SK-N-SH treated with all-trans-retinoic acid at 6 μM for 48 hours (cell line): ENCODE data around the gene TBC1D16.

Experiments
- ATAC-seq: fragments of 200-7000 bp; cut with Tn5 transposase; 3 replicates; pipeline ENCODE4 v1.9.1; 2020; ENCODE audit warnings: mild to moderate bottlenecking, moderate library complexity
- ARNTL ChIP-seq: fragments of 450-650 bp; formaldehyde crosslinking; IDR thresholded peaks from 2 replicates; pipeline ENCODE4 v1.5.0; 2020; ENCODE audit warnings: low read depth, mild to moderate bottlenecking, moderate library complexity, borderline replicate concordance
- BACH2 ChIP-seq: fragments of 250-450 bp; sonication (Bioruptor Pico); IDR thresholded peaks from 2 replicates; pipeline ENCODE4 v1.9.0; 2021; ENCODE audit warnings: mild to moderate bottlenecking, borderline replicate concordance
- CSDC2 ChIP-seq: fragments of 250-450 bp; sonication (Bioruptor Pico); IDR thresholded peaks from 2 replicates; pipeline ENCODE4 v1.5.0; 2020; ENCODE audit warnings: mild to moderate bottlenecking, moderate library complexity
- ESRRG ChIP-seq: fragments of 250-450 bp; sonication (Bioruptor Pico); IDR thresholded peaks from 2 replicates; pipeline ENCODE4 v1.6.1; 2021; ENCODE audit warnings: mild to moderate bottlenecking
- GLIS3 ChIP-seq: fragments of 250-450 bp; sonication (Bioruptor Pico); IDR thresholded peaks from 2 replicates; pipeline ENCODE4 v1.5.0; 2020; ENCODE audit warnings: mild to moderate bottlenecking, moderate library complexity
- ISL1 ChIP-seq: fragments of 250-450 bp; sonication (Bioruptor Pico); IDR thresholded peaks from 2 replicates; pipeline ENCODE4 v2.1.2; 2022; ENCODE audit warnings: mild to moderate bottlenecking, moderate library complexity
- POU6F1 ChIP-seq: fragments of 250-450 bp; sonication (Bioruptor Pico); IDR thresholded peaks from 2 replicates; pipeline ENCODE4 v1.8.0; 2021; ENCODE audit warnings: low read depth, mild to moderate bottlenecking, moderate library complexity, borderline replicate concordance
- PPARA ChIP-seq: fragments of 250-450 bp; sonication (Bioruptor Pico); IDR thresholded peaks from 2 replicates; pipeline ENCODE4 v1.5.0; 2020; ENCODE audit warnings: mild to moderate bottlenecking, borderline replicate concordance
- RARB ChIP-seq: fragments of 250-450 bp; sonication (Bioruptor Pico); IDR thresholded peaks from 2 replicates; pipeline ENCODE4 v1.8.0; 2021; ENCODE audit warnings: mild to moderate bottlenecking, moderate library complexity
- SNAI2 ChIP-seq: fragments of 250-450 bp; sonication (Bioruptor Pico); IDR thresholded peaks from 2 replicates; pipeline ENCODE4 v1.5.0; 2020; ENCODE audit warnings: mild to moderate bottlenecking, moderate library complexity
- TOX ChIP-seq: fragments of 250-450 bp; sonication (Bioruptor Pico); IDR thresholded peaks from 2 replicates; pipeline ENCODE4 v1.8.0; 2021; ENCODE audit warnings: mild to moderate bottlenecking, moderate library complexity, borderline replicate concordance
- TSHZ2 ChIP-seq: fragments of 250-450 bp; sonication (Bioruptor Pico); IDR thresholded peaks from 2 replicates; pipeline ENCODE4 v1.5.0; 2020; ENCODE audit warnings: mild to moderate bottlenecking, moderate library complexity
- ZC3H10 ChIP-seq: fragments of 250-450 bp; sonication (Bioruptor Pico); IDR thresholded peaks from 2 replicates; pipeline ENCODE4 v1.5.1; 2021; ENCODE audit warnings: mild to moderate bottlenecking, moderate library complexity
- ZFP3 ChIP-seq: fragments of 250-450 bp; sonication (Bioruptor Pico); IDR thresholded peaks from 2 replicates; pipeline ENCODE4 v1.5.0; 2020; ENCODE audit warnings: mild to moderate bottlenecking, moderate library complexity
- ZFP30 ChIP-seq: fragments of 450-650 bp; formaldehyde crosslinking; IDR thresholded peaks from 2 replicates; pipeline ENCODE4 v1.5.0; 2022; ENCODE audit warnings: mild to moderate bottlenecking, moderate library complexity
- ZNF565 ChIP-seq: fragments of 450-650 bp; formaldehyde crosslinking; conservative IDR thresholded peaks from 2 replicates; pipeline ENCODE4 v1.5.0; 2020; ENCODE audit warnings: low read depth, mild to moderate bottlenecking, moderate library complexity
- ZNF70 ChIP-seq: fragments of 450-650 bp; formaldehyde crosslinking; IDR thresholded peaks from 2 replicates; pipeline ENCODE4 v1.5.0; 2020; ENCODE audit warnings: mild to moderate bottlenecking, moderate library complexity
- ZNF8 ChIP-seq: fragments of 450-650 bp; formaldehyde crosslinking; IDR thresholded peaks from 2 replicates; pipeline ENCODE4 v1.5.0; 2020; ENCODE audit warnings: mild to moderate bottlenecking, moderate library complexity
- TF ChIP-seq, protein P1 (sequence below): fragments of 250-450 bp; sonication (Bioruptor Pico); IDR thresholded peaks from 2 replicates; pipeline ENCODE4 v1.5.1; 2021; ENCODE audit warnings: mild to moderate bottlenecking, moderate library complexity
- TF ChIP-seq, protein P2 (sequence below): fragments of 250-450 bp; sonication (Bioruptor Pico); IDR thresholded peaks from 2 replicates; pipeline ENCODE4 v1.8.0; 2020; ENCODE audit warnings: mild to moderate bottlenecking, moderate library complexity, borderline replicate concordance
- TF ChIP-seq, protein P3 (sequence below): fragments of 250-450 bp; sonication (Bioruptor Pico); IDR thresholded peaks from 2 replicates; pipeline ENCODE4 v1.5.1; 2020; ENCODE audit warnings: low read depth, mild to moderate bottlenecking, moderate library complexity

The TBC1D16 gene

GRCh38 chr17:80065478-80066170 is 30.0 kb upstream of the TBC1D16 start:
- ATAC-seq = no peak

GRCh38 chr17:80064696-80065095 is 29.0 kb upstream of the TBC1D16 start:
- TF ChIP-seq ZNF70 (CRISPR knock-in tag) (no peak), ISL1 (CRISPR knock-in tag) (no peak), POU6F1 (CRISPR knock-in tag) (no peak), PPARA (CRISPR knock-in tag) (no peak), ZNF8 (CRISPR knock-in tag) (no peak)
- ATAC-seq = no peak

More at GRCh38 chr17:80065478-80066170, 30.0 kb upstream of the TBC1D16 start:
- TF ChIP-seq ZNF8 (CRISPR knock-in tag) = no peak
- TF ChIP-seq, protein P1, sequence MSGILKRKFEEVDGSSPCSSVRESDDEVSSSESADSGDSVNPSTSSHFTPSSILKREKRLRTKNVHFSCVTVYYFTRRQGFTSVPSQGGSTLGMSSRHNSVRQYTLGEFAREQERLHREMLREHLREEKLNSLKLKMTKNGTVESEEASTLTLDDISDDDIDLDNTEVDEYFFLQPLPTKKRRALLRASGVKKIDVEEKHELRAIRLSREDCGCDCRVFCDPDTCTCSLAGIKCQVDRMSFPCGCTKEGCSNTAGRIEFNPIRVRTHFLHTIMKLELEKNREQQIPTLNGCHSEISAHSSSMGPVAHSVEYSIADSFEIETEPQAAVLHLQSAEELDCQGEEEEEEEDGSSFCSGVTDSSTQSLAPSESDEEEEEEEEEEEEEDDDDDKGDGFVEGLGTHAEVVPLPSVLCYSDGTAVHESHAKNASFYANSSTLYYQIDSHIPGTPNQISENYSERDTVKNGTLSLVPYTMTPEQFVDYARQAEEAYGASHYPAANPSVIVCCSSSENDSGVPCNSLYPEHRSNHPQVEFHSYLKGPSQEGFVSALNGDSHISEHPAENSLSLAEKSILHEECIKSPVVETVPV (CRISPR knock-in tag) = no peak
- TF ChIP-seq SNAI2 (CRISPR knock-in tag) = no peak
- no peak for TF ChIP-seq TSHZ2 (CRISPR knock-in tag)
- no peak for TF ChIP-seq ZFP3 (CRISPR knock-in tag)
- no peak for TF ChIP-seq ZFP30 (CRISPR knock-in tag)
- no peak for TF ChIP-seq CSDC2 (CRISPR knock-in tag)
- TF ChIP-seq GLIS3 (CRISPR knock-in tag) = no peak
- TF ChIP-seq ZNF565 (CRISPR knock-in tag) = no peak
- no peak for TF ChIP-seq ARNTL (CRISPR knock-in tag)
- TF ChIP-seq BACH2 (CRISPR knock-in tag) = no peak
- TF ChIP-seq POU6F1 (CRISPR knock-in tag) = no peak
- TF ChIP-seq ZNF70 (CRISPR knock-in tag) = no peak
- no peak for TF ChIP-seq ESRRG (CRISPR knock-in tag)
- no peak for TF ChIP-seq RARB (CRISPR knock-in tag)
- no peak for TF ChIP-seq ZC3H10 (CRISPR knock-in tag)
- TF ChIP-seq, protein P2, sequence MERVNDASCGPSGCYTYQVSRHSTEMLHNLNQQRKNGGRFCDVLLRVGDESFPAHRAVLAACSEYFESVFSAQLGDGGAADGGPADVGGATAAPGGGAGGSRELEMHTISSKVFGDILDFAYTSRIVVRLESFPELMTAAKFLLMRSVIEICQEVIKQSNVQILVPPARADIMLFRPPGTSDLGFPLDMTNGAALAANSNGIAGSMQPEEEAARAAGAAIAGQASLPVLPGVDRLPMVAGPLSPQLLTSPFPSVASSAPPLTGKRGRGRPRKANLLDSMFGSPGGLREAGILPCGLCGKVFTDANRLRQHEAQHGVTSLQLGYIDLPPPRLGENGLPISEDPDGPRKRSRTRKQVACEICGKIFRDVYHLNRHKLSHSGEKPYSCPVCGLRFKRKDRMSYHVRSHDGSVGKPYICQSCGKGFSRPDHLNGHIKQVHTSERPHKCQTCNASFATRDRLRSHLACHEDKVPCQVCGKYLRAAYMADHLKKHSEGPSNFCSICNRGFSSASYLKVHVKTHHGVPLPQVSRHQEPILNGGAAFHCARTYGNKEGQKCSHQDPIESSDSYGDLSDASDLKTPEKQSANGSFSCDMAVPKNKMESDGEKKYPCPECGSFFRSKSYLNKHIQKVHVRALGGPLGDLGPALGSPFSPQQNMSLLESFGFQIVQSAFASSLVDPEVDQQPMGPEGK (CRISPR knock-in tag) = no peak
- TF ChIP-seq PPARA (CRISPR knock-in tag) = no peak
- TF ChIP-seq TOX (CRISPR knock-in tag) = no peak
- TF ChIP-seq, protein P3, sequence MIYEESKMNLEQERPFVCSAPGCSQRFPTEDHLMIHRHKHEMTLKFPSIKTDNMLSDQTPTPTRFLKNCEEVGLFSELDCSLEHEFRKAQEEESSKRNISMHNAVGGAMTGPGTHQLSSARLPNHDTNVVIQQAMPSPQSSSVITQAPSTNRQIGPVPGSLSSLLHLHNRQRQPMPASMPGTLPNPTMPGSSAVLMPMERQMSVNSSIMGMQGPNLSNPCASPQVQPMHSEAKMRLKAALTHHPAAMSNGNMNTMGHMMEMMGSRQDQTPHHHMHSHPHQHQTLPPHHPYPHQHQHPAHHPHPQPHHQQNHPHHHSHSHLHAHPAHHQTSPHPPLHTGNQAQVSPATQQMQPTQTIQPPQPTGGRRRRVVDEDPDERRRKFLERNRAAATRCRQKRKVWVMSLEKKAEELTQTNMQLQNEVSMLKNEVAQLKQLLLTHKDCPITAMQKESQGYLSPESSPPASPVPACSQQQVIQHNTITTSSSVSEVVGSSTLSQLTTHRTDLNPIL (CRISPR knock-in tag) = no peak
